ENCODE measurements around the gene CPD. TPM values are rescaled to one million over a fixed set of nuclear protein-coding genes. Genes with fewer than 3 reads are reported as not detected.
A peak's percentile ranks its signal among the peaks of the same experiment; 100 is the strongest.

Gene CPD
- total and polyA plus RNA-seq, 2 of the 13 experiments (the other 11 are each of a cell fraction or from before 2014, with no cell fraction given) = 46.1 to 72.3 TPM

GRCh38 chr17:30378825-30379302 lies at the start of gene CPD (continued):
- TF ChIP-seq STAT6 (CRISPR knock-in tag; IDR thresholded peaks at IDR 0.05; ENCODE audit: borderline replicate concordance) (no peak), TBX2 (CRISPR knock-in tag; IDR thresholded peaks at IDR 0.05; ENCODE audit: borderline replicate concordance) (no peak; the same call in 1 of the 2 replicates), HINFP (CRISPR knock-in tag; IDR thresholded peaks at IDR 0.05; ENCODE audit: low read depth) (no peak), ZNF598 (CRISPR knock-in tag; IDR thresholded peaks at IDR 0.05; ENCODE audit: borderline replicate concordance) (no peak), ZNF276 (CRISPR knock-in tag; IDR thresholded peaks at IDR 0.05; ENCODE audit: low read depth) (no peak), ZNF546 (CRISPR knock-in tag; conservative IDR thresholded peaks at IDR 0.05) (peak; percentile 78; the same call in 1 of the 2 replicates), NFE2 (CRISPR knock-in tag; IDR thresholded peaks at IDR 0.05) (no peak), MTERF4 (CRISPR knock-in tag; IDR thresholded peaks at IDR 0.05) (no peak), SMAD9 (CRISPR knock-in tag; IDR thresholded peaks at IDR 0.05) (no peak), CSRNP2 (CRISPR knock-in tag; conservative IDR thresholded peaks at IDR 0.05; ENCODE audit: low read depth) (no peak), NFAT5 (CRISPR knock-in tag; IDR thresholded peaks at IDR 0.05) (no peak), ZNF530 (CRISPR knock-in tag; IDR thresholded peaks at IDR 0.05; ENCODE audit: low read depth) (no peak), TFDP2 (CRISPR knock-in tag; IDR thresholded peaks at IDR 0.05) (peak; percentile 80)
